GM20000 (cell line): ENCODE results near the gene RALY.

Source experiments
- DNase-seq: peaks from one replicate; pipeline ENCODE4 v3.0.0; 2012; ENCODE audit warnings: low spot score
- TF ChIP-seq, protein P1 (sequence below): IDR thresholded peaks from 2 replicates; pipeline ENCODE4 v1.5.1; 2012; ENCODE audit warnings: mild to moderate bottlenecking, control low read depth; ENCODE audit errors: extremely low read depth, missing control alignments

The RALY gene

DNA sequence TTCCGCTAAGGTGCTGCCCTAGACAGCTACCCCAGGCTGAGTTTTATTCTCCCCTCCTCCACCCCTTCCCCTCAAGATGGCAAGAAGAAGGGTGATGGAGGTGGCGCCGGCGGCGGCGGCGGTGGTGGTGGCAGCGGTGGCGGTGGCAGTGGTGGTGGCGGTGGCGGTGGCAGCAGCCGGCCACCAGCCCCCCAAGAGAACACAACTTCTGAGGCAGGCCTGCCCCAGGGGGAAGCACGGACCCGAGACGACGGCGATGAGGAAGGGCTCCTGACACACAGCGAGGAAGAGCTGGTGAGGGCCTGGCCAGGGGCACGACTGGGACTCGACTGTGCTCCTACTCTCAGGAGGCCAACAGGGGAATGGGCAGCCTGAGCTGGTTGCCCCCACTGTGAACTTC lies 83.2 kb downstream of the RALY start:
- TF ChIP-seq, protein P1, sequence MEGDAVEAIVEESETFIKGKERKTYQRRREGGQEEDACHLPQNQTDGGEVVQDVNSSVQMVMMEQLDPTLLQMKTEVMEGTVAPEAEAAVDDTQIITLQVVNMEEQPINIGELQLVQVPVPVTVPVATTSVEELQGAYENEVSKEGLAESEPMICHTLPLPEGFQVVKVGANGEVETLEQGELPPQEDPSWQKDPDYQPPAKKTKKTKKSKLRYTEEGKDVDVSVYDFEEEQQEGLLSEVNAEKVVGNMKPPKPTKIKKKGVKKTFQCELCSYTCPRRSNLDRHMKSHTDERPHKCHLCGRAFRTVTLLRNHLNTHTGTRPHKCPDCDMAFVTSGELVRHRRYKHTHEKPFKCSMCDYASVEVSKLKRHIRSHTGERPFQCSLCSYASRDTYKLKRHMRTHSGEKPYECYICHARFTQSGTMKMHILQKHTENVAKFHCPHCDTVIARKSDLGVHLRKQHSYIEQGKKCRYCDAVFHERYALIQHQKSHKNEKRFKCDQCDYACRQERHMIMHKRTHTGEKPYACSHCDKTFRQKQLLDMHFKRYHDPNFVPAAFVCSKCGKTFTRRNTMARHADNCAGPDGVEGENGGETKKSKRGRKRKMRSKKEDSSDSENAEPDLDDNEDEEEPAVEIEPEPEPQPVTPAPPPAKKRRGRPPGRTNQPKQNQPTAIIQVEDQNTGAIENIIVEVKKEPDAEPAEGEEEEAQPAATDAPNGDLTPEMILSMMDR, result no peak
- DNase-seq, result no peak

DNA sequence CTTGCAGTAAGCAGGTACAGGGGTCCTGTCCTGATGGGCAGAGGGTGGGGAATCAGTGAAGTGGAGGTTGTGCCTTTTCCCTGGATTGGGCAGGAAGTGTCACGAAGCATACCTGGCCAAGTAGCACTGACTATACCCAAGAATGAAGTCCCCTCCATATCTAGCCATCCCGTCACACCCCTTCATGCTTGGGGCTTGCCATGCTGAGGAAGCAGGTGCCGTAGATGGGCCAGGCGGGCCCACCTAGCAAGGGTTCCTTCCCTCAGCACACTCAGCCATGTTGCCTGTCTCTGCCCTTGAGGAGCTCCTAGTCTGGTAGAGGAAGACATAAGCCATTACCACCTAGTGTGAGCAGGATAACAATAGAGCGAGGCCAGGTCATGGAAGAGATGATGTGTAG lies 84.8 kb downstream of the RALY start:
- TF ChIP-seq, protein P1, result no peak
- DNase-seq, result no peak

DNA sequence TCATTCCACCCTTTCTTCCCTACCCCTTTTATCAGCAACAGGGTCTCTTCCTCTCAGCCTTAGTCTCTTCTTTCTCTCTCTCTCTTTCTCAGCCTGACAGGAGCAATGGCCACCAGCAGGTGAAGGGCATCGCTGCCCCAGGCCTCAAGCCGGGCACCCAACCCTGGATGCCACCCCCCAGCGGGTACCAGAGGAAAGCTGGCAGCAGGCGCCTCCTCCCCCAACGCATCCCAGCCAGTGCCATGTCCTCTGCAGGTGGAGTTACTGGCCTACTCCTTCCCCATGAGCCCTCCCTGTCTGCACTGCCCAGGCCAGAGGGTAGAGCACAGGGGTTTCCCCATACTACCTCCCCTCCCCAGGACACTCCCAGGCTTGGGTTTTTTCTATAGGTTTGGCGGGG lies 86.1 kb downstream of the RALY start:
- TF ChIP-seq, protein P1, result no peak
- DNase-seq, result no peak

DNA sequence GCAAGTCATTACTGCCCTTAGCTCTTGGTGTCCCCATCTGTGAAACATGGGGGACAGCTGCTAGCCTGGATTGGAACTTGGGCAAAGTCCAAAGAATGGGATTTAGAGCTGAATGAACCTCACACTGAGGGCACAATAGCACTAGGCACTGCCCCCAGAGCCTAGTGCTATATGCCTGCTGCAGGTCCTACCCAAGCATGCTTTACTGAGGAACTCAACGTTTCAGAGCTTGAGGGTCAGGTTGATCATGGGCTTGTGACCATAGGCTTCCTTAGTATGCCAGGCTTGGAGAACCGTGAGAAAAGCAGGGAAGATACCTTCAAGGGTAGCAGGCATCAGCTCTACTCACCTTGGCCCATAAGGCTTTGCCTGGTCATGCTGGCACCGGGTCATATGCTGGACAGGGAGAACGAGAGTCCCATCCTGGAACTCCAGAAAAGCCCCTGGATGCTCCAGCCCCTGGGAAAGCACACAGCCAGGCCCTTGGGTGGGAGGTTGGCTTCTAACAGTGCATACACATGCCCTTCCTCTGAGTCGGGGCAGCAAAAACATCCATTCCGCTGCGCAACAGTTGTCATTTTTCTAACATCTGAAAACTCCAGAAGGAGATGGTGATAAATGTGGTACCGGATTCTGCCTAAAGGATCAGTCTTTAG lies 88.6 kb downstream of the RALY start:
- TF ChIP-seq, protein P1, result no peak
- no peak for DNase-seq

DNA sequence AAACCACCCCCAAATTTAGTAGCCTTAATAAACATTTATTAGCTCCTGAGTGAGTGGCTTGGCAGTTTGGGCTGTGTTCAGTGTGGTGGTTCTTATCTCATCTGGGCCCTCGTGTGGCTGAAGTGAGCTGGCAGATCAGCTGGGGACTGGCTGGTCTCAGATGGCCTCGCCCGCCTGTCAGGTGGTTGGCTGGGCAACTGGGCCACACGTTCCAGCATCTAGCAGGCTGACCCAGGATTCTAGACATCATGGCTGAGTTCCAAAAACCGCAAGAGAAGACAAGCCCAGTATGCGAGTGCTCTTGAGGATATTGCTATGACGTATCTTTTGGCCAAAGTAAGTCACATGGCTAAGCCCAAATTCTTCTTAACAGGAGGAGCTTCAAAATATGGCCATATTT lies 89.4 kb downstream of the RALY start:
- DNase-seq, result no peak

DNA sequence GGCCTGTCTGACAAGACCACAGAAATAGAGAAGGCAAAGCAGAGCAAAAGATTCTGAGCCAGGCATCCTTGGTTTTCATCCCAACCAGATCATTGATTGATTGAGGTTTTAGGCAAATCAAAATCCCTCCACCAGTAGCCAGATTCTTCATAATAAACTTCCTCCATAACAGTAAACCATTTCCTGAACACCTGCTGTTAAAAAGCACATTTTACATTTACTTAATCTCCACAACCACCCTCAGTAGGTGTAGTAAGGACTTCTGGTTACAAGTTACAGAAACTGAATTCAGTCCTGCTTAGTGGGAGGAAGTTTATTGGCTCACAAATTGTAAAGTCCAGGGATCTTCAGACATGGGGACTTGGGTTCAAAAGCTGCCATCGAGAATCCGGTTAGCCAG lies 90.1 kb downstream of the RALY start:
- no peak for DNase-seq
- TF ChIP-seq, protein P1, result no peak

More for the DNA sequence above, 89.4 kb downstream of the RALY start:
- TF ChIP-seq, protein P1, result no peak

DNA sequence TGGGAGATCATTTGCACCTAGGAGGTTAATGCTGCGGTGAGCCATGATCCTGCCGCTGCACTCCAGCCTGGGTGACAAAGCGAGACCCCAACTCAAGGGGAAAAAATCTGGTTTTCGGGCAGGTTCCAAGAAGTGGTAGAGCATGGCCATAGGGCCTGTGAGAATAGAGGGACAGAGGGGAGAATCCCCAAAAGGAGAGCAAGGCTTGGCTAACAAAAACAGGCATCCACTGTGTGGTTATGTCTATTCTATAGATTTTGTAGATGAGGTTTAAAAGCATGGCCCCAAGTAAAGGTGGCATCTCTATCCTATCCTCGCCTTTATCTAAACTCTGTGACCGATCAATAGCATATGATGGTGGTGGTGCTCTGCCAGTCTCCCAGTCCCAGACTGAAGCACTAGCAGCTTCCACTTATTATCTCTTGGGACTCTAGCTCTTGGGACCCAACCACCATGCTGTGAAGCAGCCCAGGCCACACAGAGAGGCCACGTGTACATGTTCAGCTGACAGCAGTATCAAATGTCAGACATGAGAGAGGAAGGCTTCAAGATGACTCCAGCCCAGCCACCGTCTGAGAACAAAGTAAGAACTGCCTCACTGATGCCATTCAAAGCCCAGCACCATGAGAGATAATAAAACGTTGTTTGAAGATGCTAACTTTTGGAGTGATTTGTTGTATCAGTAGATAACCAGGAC lies 90.7 kb downstream of the RALY start:
- TF ChIP-seq, protein P1, result no peak
- DNase-seq, result no peak
